OCI-LY3 (cell line): ENCODE measurements around the gene SYT8.

ENCODE experiments used
- H2AFZ ChIP-seq: fragments of 200-600, 300-600 bp; shearing (Covaris generic); 2 replicates; pipeline ENCODE4 v1.6.0; 2014; ENCODE audit warnings: antibody characterized with exemption, low read depth, low read length
- H3K27ac ChIP-seq: fragments of 200-600, 300-600 bp; sonication (generic); 2 replicates; pipeline ENCODE4 v1.5.1; 2014; ENCODE audit warnings: mild to moderate bottlenecking, low read length, moderate library complexity, mixed read lengths
- H3K27me3 ChIP-seq: fragments of 200-600, 300-600 bp; sonication (generic); 2 replicates; pipeline ENCODE4 v1.6.1; 2014; ENCODE audit warnings: low read depth, low read length, mixed read lengths
- H3K36me3 ChIP-seq: fragments of 200-600, 300-600 bp; sonication (generic); replicated peaks from 2 replicates; pipeline ENCODE3; 2014; ENCODE audit warnings: low read depth, low read length, mixed read lengths
- H3K4me1 ChIP-seq: fragments of 300-600, 200-600 bp; sonication (generic); 2 replicates; pipeline ENCODE4 v1.6.1; 2014; ENCODE audit warnings: low read length, mixed read lengths
- H3K4me2 ChIP-seq: fragments of 200-600, 300-600 bp; sonication (generic); 2 replicates; pipeline ENCODE4 v1.6.1; 2014; ENCODE audit warnings: low read length, mixed read lengths
- H3K4me3 ChIP-seq: fragments of 300-600, 200-600 bp; sonication (generic); 2 replicates; pipeline ENCODE4 v1.5.1; 2014; ENCODE audit warnings: antibody characterized with exemption, mild to moderate bottlenecking, low read length, moderate library complexity
- H3K79me2 ChIP-seq: fragments of 300-600, 200-600 bp; shearing (Covaris generic); 2 replicates; pipeline ENCODE4 v1.6.1; 2014; ENCODE audit warnings: mild to moderate bottlenecking, low read length, mixed read lengths
- H3K9ac ChIP-seq: fragments of 300-600, 200-600 bp; shearing (Covaris generic); 2 replicates; pipeline ENCODE4 v1.6.0; 2014; ENCODE audit warnings: mild to moderate bottlenecking, low read length, moderate library complexity
- H3K9me3 ChIP-seq: fragments of 200-600, 300-600 bp; shearing (Covaris generic); 2 replicates; pipeline ENCODE4 v1.6.1; 2014; ENCODE audit warnings: low read length, mixed read lengths; ENCODE audit not compliant: insufficient read depth
- H4K20me1 ChIP-seq: fragments of 200-600, 300-600 bp; sonication (generic); 2 replicates; pipeline ENCODE4 v1.6.1; 2016; ENCODE audit warnings: low read length, mixed read lengths; ENCODE audit not compliant: insufficient read depth
- EZH2phosphoT487 ChIP-seq: fragments of 200-600 bp; shearing (Covaris generic); IDR thresholded peaks from 2 replicates; pipeline ENCODE4 v1.6.1; 2018; ENCODE audit warnings: antibody characterized with exemption, mixed run types, low read depth
- TF ChIP-seq, protein P1 (sequence below): fragments of 200-600, 300-600 bp; sonication (generic); IDR thresholded peaks from 2 replicates; pipeline ENCODE4 v1.5.1; 2014; ENCODE audit warnings: antibody characterized with exemption, low read length, low read depth

Gene SYT8

DNA sequence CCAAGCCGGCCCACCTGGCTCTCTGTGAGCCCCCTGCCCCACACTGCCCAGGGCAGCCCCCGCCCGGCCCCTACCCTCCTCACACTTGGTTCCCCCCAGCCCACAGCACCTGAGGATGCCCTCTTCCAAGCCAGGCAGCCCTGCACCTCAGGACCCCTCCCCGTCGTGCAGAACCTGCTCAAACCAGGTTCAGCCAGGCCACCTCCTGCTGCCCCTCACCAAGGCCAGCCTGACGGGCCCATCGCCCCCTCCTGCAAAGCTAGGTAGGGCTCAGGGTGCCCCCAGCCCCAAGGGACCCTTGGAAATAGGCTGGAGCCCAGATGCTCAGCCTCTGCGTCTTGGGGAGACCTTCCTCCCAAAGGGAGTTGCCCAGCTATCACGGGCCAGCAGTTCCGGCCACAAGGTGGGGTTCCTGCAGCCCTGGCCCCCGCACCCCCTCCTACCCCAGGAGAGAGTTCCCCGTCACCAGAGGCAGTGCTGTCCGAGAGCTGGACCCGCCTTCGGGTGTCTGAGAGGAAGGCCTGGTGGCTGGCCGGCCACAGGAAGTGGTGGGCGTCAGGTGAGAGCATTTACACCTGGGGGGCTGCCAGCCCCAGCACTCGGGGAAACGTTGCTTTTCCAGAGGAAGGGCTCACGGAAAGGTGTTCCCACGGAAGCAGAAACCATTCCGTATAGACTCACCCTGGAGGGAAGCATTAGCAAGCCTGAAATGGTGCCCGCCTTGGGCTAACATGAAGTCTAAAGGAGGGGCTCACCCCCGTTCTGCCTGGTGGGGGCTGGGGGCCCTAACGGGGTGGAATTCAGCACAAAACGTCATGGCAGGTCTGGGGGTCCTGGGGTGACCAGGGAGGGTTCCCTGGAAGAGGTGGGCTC, 3.2 kb upstream of the SYT8 start:
- no peaks in the 10 kb centered on the region for H3K36me3 ChIP-seq
- H3K27ac ChIP-seq: no peak overlapping the region
- no peak overlapping the region for H2AFZ ChIP-seq
- no peak overlapping the region for H3K9ac ChIP-seq
- H4K20me1 ChIP-seq: no peaks in the 10 kb centered on the region
- no peak for TF ChIP-seq EZH2phosphoT487
- TF ChIP-seq, protein P1, sequence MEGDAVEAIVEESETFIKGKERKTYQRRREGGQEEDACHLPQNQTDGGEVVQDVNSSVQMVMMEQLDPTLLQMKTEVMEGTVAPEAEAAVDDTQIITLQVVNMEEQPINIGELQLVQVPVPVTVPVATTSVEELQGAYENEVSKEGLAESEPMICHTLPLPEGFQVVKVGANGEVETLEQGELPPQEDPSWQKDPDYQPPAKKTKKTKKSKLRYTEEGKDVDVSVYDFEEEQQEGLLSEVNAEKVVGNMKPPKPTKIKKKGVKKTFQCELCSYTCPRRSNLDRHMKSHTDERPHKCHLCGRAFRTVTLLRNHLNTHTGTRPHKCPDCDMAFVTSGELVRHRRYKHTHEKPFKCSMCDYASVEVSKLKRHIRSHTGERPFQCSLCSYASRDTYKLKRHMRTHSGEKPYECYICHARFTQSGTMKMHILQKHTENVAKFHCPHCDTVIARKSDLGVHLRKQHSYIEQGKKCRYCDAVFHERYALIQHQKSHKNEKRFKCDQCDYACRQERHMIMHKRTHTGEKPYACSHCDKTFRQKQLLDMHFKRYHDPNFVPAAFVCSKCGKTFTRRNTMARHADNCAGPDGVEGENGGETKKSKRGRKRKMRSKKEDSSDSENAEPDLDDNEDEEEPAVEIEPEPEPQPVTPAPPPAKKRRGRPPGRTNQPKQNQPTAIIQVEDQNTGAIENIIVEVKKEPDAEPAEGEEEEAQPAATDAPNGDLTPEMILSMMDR: no peak
- H3K4me3 ChIP-seq: no peak overlapping the region
- H3K4me1 ChIP-seq: no peaks in the 10 kb centered on the region
- no peaks in the 10 kb centered on the region for H3K79me2 ChIP-seq
- peaks cover 71% of the 10 kb centered on the region for H3K27me3 ChIP-seq
- H3K9me3 ChIP-seq: no peaks in the 10 kb centered on the region
- H3K4me2 ChIP-seq: no peak overlapping the region

- Histone ChIP-seq H3K36me3 (no peaks in the 10 kb centered on the region), H3K4me3 (no peak overlapping the region), H3K4me2 (no peak overlapping the region), H3K9me3 (no peaks in the 10 kb centered on the region), H3K27me3 (peaks cover 73% of the 10 kb centered on the region), H3K9ac (no peak overlapping the region), H3K79me2 (no peaks in the 10 kb centered on the region), H3K27ac (no peak overlapping the region), H4K20me1 (no peaks in the 10 kb centered on the region), H3K4me1 (no peaks in the 10 kb centered on the region), H2AFZ (no peak overlapping the region)
- TF ChIP-seq, protein P1: peak; percentile 89
- no peak for TF ChIP-seq EZH2phosphoT487
Observed at GRCh38 chr11:1832211-1832919, 2.4 kb upstream of the SYT8 start.

DNA sequence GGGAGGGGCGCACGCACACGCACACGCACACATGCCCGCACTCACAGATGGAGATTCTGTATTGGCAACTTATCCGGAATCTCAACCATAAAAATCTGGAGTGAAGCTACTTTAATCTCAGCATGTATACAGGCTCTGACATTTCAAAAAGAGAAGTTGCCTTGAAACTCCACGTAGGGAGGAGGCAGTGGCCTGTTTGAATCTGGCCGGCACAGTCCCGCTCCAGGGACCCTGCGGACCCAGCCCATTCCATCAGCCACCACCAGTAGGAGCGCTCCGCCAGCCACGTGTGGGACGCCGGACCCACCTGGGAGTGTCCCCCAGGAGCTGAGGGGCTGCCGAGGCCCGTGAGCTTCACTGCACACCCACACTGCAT, 1.9 kb upstream of the SYT8 start:
- H2AFZ ChIP-seq: no peak overlapping the region
- no peak overlapping the region for H3K4me3 ChIP-seq
- peaks cover 68% of the 10 kb centered on the region for H3K27me3 ChIP-seq

More for the DNA sequence above, 1.9 kb upstream of the SYT8 start:
- Histone ChIP-seq H3K4me1 (peaks cover 1% of the 10 kb centered on the region), H3K9me3 (no peaks in the 10 kb centered on the region), H3K4me2 (no peak overlapping the region), H3K27ac (no peak overlapping the region), H3K9ac (no peak overlapping the region), H4K20me1 (no peaks in the 10 kb centered on the region), H3K36me3 (no peaks in the 10 kb centered on the region), H3K79me2 (no peaks in the 10 kb centered on the region)
- TF ChIP-seq, protein P1: no peak
- no peak for TF ChIP-seq EZH2phosphoT487
